Myocyte (in vitro differentiated cells): ENCODE data around the gene NPIPB9. TPM values are rescaled to one million over a fixed set of nuclear protein-coding genes. Genes with fewer than 3 reads are reported as not detected.
A peak's percentile ranks its signal among the peaks of the same experiment; 100 is the strongest.
"Not testable (repeated sequence)": the region's sequence is repeated elsewhere in the genome, so short reads cannot be mapped to it uniquely, and the experiment has no call there.

Source experiments
- DNase-seq: peaks from one replicate; pipeline ENCODE4 v3.0.0-alpha.2; 2012; ENCODE audit warnings: low read depth
- polyA plus RNA-seq: library from polyadenylated mRNA; unstranded; fragments of >200 nt; gene quantifications from one replicate; pipeline ENCODE4 v1.2.1, GENCODE V29; 2012; ENCODE audit warnings: missing spikeins
- total RNA-seq: library from RNA; depleted of rRNA; stranded (reverse); fragments of >200 nt; gene quantifications from 2 replicates; pipeline ENCODE4 v1.2.3, GENCODE V29; 2014

The NPIPB9 gene
- 0.68 and 1.1 TPM in 2 replicates for total RNA-seq
- polyA plus RNA-seq = 0.97 TPM

DNA sequence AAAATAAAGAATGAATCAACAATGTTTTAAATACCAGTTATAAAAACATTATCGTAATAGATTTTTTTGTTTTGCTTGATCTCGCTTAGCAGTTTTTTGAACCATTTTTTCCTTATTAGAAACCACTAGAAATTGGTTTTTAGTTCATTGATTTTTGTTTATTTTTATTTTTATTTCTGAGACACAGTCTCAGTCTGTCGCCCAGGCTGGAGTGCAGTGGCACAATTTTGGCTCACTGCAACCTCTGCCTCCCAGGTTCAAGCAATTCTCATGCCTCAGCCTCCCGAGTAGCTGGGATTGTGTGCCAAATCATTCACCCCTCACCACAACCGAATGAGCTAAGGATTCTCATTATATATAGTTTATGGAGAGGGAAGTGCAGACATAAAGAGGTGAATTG lies at the start of gene NPIPB9:
TSS of gene NPIPB9 (plus strand) at position 301 of the 400 bp plus-strand sequence.
- not testable (repeated sequence) for DNase-seq

- DNase-seq = not testable (repeated sequence)
Measured at GRCh38 chr16:28704246-28704645, 47.3 kb upstream of the NPIPB9 start.

DNA sequence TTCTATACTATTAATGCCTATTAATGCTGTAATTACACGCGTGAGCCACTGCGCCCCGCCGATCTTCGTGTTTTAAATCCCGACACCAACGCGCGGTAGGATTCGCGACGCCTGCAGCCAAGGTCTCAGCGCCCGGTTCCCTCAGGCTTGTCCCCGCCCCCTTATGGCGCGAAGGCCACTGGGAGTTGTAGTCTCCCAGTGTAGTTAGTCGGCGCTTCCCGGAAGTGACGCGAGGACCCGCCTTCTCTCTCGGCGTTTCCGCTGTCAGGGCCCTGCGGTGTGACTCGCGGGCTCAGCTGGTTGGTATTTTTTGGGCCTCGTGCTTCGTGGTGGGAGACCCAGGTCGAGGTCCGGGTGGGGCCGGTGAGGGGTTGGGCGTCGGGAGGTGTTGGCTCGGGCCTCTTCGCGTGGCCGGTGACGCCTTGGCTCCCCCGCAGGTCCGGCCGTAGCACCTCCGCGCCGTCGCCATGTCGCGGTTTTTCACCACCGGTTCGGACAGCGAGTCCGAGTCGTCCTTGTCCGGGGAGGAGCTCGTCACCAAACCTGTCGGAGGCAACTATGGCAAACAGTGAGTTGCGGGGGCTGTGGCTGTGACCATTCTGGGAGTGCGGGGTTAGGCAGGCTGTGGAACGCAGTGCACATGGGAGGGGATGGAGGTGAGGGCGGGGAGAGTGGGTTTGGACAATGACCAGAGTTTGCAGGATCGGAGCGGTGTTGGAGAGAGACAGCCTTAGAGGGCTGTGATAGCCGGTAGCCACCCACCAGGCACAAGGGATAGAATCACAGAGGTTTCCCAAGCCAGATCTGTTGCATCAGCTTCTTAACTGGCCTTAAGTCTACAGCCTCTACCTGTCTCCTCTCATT lies 40.1 kb upstream of the NPIPB9 start, which contains the start of gene EIF3C:
TSS of gene EIF3C (plus strand) at position 245 of the 864 bp plus-strand sequence. CDS start at position 468, 223 bp downstream.
- DNase-seq = not testable (repeated sequence)

DNA sequence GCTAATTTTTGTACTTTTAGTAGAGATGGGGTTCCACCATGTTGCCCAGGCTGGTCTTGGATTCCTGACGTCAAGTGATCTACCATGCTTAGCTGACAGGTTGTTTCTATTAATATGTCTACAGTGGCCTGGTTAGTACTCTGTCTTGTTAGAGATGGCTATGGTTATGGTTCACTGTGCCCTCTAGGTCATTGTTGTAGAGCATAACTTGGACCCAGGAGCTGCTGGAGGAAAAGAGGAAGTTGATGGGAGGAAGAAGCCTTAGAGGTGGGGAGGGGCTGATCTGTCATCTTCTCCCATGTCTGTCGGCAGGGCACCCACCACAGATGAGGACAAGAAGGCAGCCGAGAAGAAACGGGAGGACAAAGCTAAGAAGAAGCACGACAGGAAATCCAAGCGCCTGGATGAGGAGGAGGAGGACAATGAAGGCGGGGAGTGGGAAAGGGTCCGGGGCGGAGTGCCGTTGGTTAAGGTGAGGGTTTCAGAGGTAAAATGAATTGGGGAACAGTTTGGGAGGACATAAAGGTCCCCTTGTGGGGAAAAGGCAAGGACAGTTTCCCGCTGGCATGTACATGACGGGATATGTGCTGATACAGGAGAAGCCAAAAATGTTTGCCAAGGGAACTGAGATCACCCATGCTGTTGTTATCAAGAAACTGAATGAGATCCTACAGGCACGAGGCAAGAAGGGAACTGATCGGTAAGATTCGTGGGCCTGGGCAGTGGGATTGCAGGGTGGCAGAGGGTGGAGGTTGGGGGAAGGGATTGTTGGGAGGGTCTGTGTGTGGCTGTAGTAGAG lies 28.5 kb upstream of the NPIPB9 start:
- not testable (repeated sequence) for DNase-seq

- not testable (repeated sequence) for DNase-seq
Measured at GRCh38 chr16:28731253-28731652, 20.3 kb upstream of the NPIPB9 start.

GRCh38 chr16:28732455-28733124 lies 19.0 kb upstream of the NPIPB9 start:
- DNase-seq = not testable (repeated sequence)

DNA sequence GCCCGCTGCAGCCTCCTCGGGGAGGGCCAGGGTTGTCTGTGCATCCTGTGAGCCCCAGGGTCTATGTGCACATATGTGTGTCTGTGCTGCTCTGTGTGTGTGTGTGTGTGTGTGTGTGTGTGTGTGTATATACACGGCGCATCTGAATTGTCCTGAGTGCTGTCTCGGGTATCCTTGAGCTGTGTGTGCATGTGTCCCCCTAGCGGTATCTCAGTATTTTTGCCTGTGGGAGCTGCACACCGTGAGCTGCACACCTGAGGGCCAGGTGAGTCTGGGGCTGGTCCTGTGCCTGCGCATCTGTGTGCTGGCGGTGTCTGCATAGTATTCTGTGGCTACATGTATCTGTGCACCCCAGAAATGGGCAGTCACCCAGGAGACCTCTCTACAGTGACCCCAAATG lies 11.8 kb upstream of the NPIPB9 start:
- DNase-seq = not testable (repeated sequence)

DNA sequence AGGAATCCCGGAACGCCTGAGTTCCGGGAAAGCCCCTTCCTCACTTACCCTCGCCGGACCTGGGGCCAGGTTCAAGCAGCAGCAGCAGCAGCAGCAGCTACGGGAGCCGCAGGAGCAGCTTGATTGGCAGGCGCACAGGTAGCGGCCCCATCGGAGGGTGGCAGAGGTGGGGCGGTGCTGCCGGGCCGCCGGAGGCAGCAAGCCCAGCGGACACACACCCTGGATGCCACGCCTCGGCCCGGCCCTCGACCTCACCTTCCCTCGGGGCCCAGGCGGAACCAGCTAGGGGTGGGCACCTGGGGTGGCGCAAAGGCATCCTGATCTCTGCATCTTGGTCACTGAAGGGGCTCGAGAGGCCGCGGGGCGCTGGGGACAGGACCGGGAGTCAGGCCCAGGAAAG lies 11.0 kb upstream of the NPIPB9 start:
- DNase-seq = not testable (repeated sequence)

GRCh38 chr16:28741295-28741694 lies 10.3 kb upstream of the NPIPB9 start:
- not testable (repeated sequence) for DNase-seq

GRCh38 chr16:28746618-28747350 lies 4.8 kb upstream of the NPIPB9 start:
- not testable (repeated sequence) for DNase-seq

DNA sequence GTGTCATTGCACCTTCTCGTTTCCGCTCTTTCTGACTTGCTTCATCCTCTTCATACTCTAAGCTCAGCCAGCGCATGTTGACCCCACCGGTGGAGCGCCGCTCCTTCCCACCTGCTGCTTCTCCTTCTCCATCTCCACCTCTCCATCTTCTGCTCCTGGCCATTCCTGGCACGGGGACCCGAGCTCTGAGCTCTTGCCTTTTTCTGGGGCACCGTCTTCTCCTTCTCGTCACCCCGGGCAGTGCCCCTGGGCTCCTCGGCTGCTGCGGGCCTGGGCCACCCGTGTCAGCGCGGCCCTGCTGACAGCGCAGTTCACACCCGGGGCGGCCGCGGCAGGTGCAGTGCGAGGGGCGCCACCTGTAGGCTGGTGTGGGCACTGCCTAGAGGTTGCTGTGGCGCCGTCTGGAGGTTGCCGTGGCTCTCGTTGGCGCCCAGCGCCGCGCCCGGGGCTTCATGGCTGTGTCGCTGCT lies 1.6 kb upstream of the NPIPB9 start:
- DNase-seq = not testable (repeated sequence)

DNA sequence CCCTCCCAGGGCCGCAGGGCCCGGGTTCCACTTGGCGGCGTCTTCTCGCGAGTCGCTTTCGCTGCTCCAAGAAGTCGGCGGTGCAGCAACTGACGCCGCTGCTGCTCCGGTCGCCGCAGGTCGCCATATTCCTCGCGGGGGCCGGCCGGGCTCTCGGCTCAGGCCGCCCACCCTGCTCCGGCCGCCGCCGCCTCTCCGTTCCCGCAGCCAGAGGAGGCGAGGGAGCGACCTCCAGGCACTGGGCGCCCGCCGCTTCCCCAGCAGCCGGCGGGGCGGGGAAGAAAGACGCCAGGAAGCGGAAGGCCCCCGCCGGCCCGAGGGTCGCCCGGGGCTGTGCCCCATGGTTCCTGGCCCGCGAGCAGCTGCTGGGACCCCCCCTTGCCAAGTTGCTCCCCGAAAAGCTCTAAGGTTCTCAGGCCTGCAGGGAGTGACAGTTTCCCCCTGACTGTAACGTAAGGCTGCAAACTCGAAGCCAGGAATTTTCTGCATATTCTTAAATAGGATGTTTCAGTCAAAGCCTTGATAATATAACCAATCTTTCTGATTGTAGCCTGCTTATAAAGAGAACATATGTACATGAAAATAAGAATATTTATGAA lies 1.0 kb upstream of the NPIPB9 start:
- DNase-seq = not testable (repeated sequence)

GRCh38 chr16:28781697-28782096 lies 30.1 kb downstream of the NPIPB9 start:
- DNase-seq = not testable (repeated sequence)

GRCh38 chr16:28782357-28782756 lies 30.8 kb downstream of the NPIPB9 start:
- not testable (repeated sequence) for DNase-seq

- DNase-seq = peak; percentile 70
Measured at GRCh38 chr16:28802235-28803019, 50.8 kb downstream of the NPIPB9 start.

GRCh38 chr16:28807445-28808120 lies 56.0 kb downstream of the NPIPB9 start:
- DNase-seq = not testable (repeated sequence)

DNA sequence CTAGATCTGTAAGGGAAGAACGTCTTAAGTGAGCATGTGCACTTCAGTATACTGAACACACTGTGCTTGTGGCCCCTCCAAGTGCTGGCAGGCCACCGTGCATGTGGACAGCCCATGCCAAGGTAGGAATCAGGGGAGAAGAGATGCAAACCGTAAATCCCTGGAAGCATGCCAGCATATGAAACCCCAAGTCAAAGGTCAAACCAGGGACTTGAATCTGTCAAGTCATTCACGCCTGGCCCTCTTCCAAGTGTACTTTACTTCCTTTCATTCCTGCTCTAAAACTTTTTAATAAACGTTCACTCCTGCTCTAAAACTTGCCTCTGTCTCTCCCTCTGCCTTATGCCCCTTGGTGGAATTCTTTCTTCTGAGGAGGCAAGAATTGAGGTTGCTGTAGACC lies 68.4 kb downstream of the NPIPB9 start:
- no peak for DNase-seq

DNA sequence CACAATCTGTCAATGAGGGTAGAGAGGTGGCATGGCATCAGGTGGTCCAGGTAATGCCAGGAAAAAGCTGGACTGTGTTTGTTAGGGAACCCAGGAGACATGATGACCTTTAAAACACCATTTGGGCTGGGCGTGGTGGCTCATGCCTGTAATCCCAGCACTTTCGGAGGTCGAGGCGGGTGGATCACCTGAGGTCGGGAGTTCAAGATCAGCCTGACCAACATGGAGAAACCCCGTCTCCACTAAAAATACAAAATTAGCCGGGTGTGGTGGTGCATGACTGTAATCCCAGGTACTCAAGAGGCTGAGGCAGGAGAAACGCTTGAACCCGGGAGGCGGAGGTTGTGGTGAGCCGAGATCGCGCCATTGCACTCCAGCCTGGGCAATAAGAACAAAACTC lies 69.0 kb downstream of the NPIPB9 start:
- not testable (repeated sequence) for DNase-seq
